Small intestine (tissue), 7 donors: ENCODE results near the gene RHBG. TPM values are rescaled to one million over a fixed set of nuclear protein-coding genes. Genes with fewer than 3 reads are reported as not detected.
"Not testable (repeated sequence)": the region's sequence is repeated elsewhere in the genome, so short reads cannot be mapped to it uniquely, and the experiment has no call there.

ENCODE experiments used
- DNase-seq, 2 donors: peaks; one replicate each; pipeline versions ENCODE4 v3.0.0 to v3.0.0-alpha.2; 2013
- FAIRE-seq: peaks from 2 replicates; lab custom pipeline; 2012; peaks lifted over from hg19 to GRCh38; lab: Jason Lieb, UNC
- H3K27ac ChIP-seq, 3 donors: one replicate each; pipeline ENCODE4 v1.5.1; 2013; ENCODE audit warnings: low read length in 2 of 3, mild to moderate bottlenecking in 2 of 3, control low read depth in 1 of 3, inconsistent platforms in 1 of 3, low read depth in 1 of 3, moderate library complexity in 1 of 3
- H3K27me3 ChIP-seq, 3 donors: one replicate each; pipeline ENCODE4 v1.6.1; 2013; ENCODE audit warnings: low read length in 3 of 3, inconsistent platforms in 1 of 3; ENCODE audit not compliant: control insufficient read depth in 3 of 3, insufficient read depth in 3 of 3
- H3K36me3 ChIP-seq, 3 donors: one replicate each; pipeline ENCODE4 v1.6.1; 2013; ENCODE audit warnings: low read length in 3 of 3, inconsistent platforms in 1 of 3, low read depth in 1 of 3, mild to moderate bottlenecking in 1 of 3, moderate library complexity in 1 of 3; ENCODE audit not compliant: control insufficient read depth in 3 of 3, insufficient read depth in 2 of 3
- H3K4me1 ChIP-seq, 3 donors: one replicate each; pipeline ENCODE4 v1.6.1; 2013; ENCODE audit warnings: low read length in 2 of 3, inconsistent platforms in 1 of 3, low read depth in 1 of 3, mild to moderate bottlenecking in 1 of 3, moderate library complexity in 1 of 3; ENCODE audit not compliant: control insufficient read depth in 3 of 3, insufficient read depth in 2 of 3
- H3K4me3 ChIP-seq, 3 donors: one replicate each; pipeline ENCODE4 v1.5.1; 2013; ENCODE audit warnings: low read length in 3 of 3, control low read depth in 1 of 3, inconsistent platforms in 1 of 3, low read depth in 1 of 3, mild to moderate bottlenecking in 1 of 3, moderate library complexity in 1 of 3
- H3K9me3 ChIP-seq, 2 donors: one replicate each; pipeline ENCODE4 v1.6.1; 2013; ENCODE audit warnings: low read depth in 1 of 2, low read length in 1 of 2; ENCODE audit not compliant: control insufficient read depth in 2 of 2, insufficient read depth in 1 of 2
- WGBS, 3 donors: extraction: QIAGEN DNeasy Blood & Tissue Kit; methylation state at CpG; one replicate each; pipeline ENCODE4 v1.1.7; 2013; 5-methylcytosine and 5-hydroxymethylcytosine counted together
- polyA plus RNA-seq, 4 donors: library from polyadenylated mRNA; stranded (reverse) in 3 of 4; unstranded in 1 of 4; fragments of 200-250 nt in 3 of 4; fragments of 120-200 nt in 1 of 4; gene quantifications; one replicate each; pipeline versions ENCODE4 v1.2.1 to v1.2.3, GENCODE V29; 2013
- donor health status: healthy with polysubstance abuse.
- donor health status: control.
- donor health status: control.
- donor health status: Bipolar disorder and iron deficiency.
- donor health status: healthy.

Gene RHBG
- polyA plus RNA-seq, 4 donors, result 0.27 to 55.2 (median 2.7) TPM

DNA sequence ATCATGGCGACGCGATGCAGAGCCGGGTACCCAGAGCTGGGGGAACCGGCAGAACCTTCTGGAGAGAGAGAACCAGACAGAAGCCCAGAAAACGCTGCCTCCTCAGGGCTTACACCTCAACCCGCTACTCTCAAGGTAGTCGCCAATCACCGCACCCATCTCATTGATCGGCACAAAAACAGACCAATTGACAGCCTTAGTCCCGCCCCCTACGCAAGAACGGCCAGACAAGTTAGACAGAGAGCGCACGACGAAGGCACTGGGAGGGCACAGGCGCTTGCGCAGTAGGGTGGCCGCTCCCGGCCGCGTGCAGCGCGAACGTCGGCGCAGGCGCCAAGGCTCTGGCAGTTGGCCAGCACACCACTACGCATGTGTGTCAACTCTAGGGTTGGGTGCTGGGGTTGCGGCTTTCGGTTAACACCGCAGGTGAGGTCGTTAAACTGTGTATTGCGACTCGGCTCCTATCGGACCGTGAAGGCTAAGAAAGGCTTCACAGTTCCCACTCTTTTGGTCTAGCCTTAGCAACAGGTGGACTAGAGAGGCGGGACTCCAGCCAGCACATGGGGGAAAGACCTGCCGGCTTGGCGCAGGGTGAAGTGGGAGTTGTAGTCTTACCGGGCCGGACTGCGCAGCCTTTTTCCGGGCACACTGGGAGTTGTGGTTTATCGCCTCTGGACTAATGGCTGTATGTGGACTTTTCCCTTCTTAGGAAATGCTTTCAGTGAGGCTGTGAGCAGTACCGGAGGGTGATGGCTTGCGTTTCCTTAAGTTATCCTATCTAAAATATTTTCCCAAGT is 30.6 kb upstream of the RHBG start, which contains the start of the genes CCT3 and TSACC:
Gene CCT3 (minus strand): TSS at position 113 of the 797 bp plus-strand sequence. CDS start 108 bp downstream, at position 5.
Gene TSACC (plus strand): TSS at position 347 of the 797 bp plus-strand sequence. CDS start 1,232 bp downstream, outside the sequence.
- Histone ChIP-seq H3K27me3 (no peaks in the 10 kb centered on the region), H3K36me3 (peaks cover 2 to 12% (median 3%) of the 10 kb centered on the region in 3 donors), H3K27ac (peak within 1 kb of the TSS; percentile 24 to 89 (median 76)), H3K4me1 (peaks cover 0 to 6% (median 3%) of the 10 kb centered on the region in 3 donors), H3K4me3 (peak within 1 kb of the TSS; percentile 69 to 85 (median 78)), H3K9me3 (no peaks in the 10 kb centered on the region)
- DNase-seq (peak; percentile 100), FAIRE-seq (no peak)
- WGBS, 3 donors, result 0% methylated on average over 46 to 47 of the region's 47 CpGs

- Histone ChIP-seq H3K27me3 (peaks cover 0 to under 1% (median 0%) of the 10 kb centered on the region in 3 donors), H3K27ac (no peak overlapping the region), H3K9me3 (no peaks in the 10 kb centered on the region), H3K4me3 (no peak overlapping the region), H3K36me3 (no peaks in the 10 kb centered on the region), H3K4me1 (no peaks in the 10 kb centered on the region)
- WGBS, 3 donors, result 82 to 97% (median 95%) methylated on average over 1 of the region's 1 CpG
- FAIRE-seq, result no peak
- no peak for DNase-seq
Observed at GRCh38 chr1:156342166-156342955, 26.6 kb upstream of the RHBG start.

GRCh38 chr1:156344409-156344808 is 24.6 kb upstream of the RHBG start:
- peaks cover 0 to 4% (median 0%) of the 10 kb centered on the region in 3 donors for H3K27me3 ChIP-seq
- no peaks in the 10 kb centered on the region for H3K4me1 ChIP-seq
- FAIRE-seq (no peak), DNase-seq (no peak)
- no peaks in the 10 kb centered on the region for H3K9me3 ChIP-seq
- no peak overlapping the region for H3K4me3 ChIP-seq
- H3K27ac ChIP-seq, result no peak overlapping the region
- 52 to 64% (median 62%) methylated on average over 3 of the region's 3 CpGs for WGBS, 3 donors
- no peaks in the 10 kb centered on the region for H3K36me3 ChIP-seq

- H3K27ac ChIP-seq, FAIRE-seq, H3K27me3 ChIP-seq, DNase-seq, H3K4me1 ChIP-seq, H3K9me3 ChIP-seq, H3K36me3 ChIP-seq, H3K4me3 ChIP-seq: not testable (repeated sequence)
- 80 to 92% (median 89%) methylated on average over 1 to 2 of the region's 2 CpGs for WGBS, 3 donors
Observed at GRCh38 chr1:156346035-156346434, 23.0 kb upstream of the RHBG start.

DNA sequence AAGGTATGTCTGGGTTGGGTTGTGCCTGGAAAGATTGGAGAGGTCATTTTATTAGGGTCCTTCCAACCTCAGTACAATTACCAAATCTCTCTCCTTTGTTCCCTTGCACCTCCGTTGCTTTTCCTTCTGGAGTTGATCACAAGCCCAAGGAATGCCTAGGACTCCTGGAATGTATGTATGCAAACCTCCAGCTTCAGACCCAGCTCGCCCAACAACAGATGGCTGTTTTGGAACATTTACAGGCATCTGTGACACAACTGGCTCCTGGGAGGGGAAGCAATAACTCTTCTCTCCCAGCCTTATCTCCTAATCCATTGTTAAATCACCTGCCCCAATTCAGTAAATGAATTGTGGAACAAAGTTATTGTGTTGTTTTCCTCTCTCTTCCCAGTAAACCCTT is 22.4 kb upstream of the RHBG start:
- Histone ChIP-seq H3K9me3 (no peaks in the 10 kb centered on the region), H3K4me1 (no peaks in the 10 kb centered on the region), H3K27ac (no peak overlapping the region), H3K4me3 (no peak overlapping the region), H3K27me3 (peaks cover 0 to 4% (median 0%) of the 10 kb centered on the region in 3 donors), H3K36me3 (no peaks in the 10 kb centered on the region)
- WGBS, 3 donors, result 25 to 37% (median 35%) methylated on average over 2 of the region's 2 CpGs
- FAIRE-seq, result no peak
- DNase-seq, result no peak

GRCh38 chr1:156347331-156347730 is 21.7 kb upstream of the RHBG start:
- H3K4me3 ChIP-seq, result no peak overlapping the region
- H3K27me3 ChIP-seq, result peaks cover 0 to 4% (median 0%) of the 10 kb centered on the region in 3 donors
- 78 to 85% (median 84%) methylated on average over 4 of the region's 4 CpGs for WGBS, 3 donors
- no peaks in the 10 kb centered on the region for H3K36me3 ChIP-seq
- H3K9me3 ChIP-seq, result no peaks in the 10 kb centered on the region
- no peak overlapping the region for H3K27ac ChIP-seq
- no peak for DNase-seq
- no peaks in the 10 kb centered on the region for H3K4me1 ChIP-seq
- no peak for FAIRE-seq

GRCh38 chr1:156352481-156352880 is 16.5 kb upstream of the RHBG start:
- FAIRE-seq, H3K36me3 ChIP-seq, H3K9me3 ChIP-seq, H3K4me3 ChIP-seq, H3K27ac ChIP-seq, H3K4me1 ChIP-seq, DNase-seq: not testable (repeated sequence)
- WGBS, 3 donors, result 91 to 93% (median 91%) methylated on average over 13 of the region's 13 CpGs
- peaks cover 0 to 17% (median 5%) of the 10 kb centered on the region in 3 donors for H3K27me3 ChIP-seq

- H3K9me3 ChIP-seq, result peaks cover 0 to 7% of the 10 kb centered on the region in 2 donors
- no peak for DNase-seq
- H3K36me3 ChIP-seq, result no peaks in the 10 kb centered on the region
- no peak overlapping the region for H3K4me3 ChIP-seq
- 21 to 41% (median 32%) methylated on average over 6 of the region's 6 CpGs for WGBS, 3 donors
- FAIRE-seq, result no peak
- H3K4me1 ChIP-seq, result peaks cover 0 to 7% (median 0%) of the 10 kb centered on the region in 3 donors
- peaks cover 0 to 16% (median 5%) of the 10 kb centered on the region in 3 donors for H3K27me3 ChIP-seq
- H3K27ac ChIP-seq, result no peak overlapping the region
Observed at GRCh38 chr1:156356262-156356874, 12.6 kb upstream of the RHBG start.
